Adrenal gland (tissue), 5 donors: ENCODE measurements around the gene MEIOSIN.

ENCODE experiments used
- POLR2A ChIP-seq, 2 donors: fragments of 450-650 bp; IDR thresholded peaks; one replicate each; pipeline ENCODE4 v1.6.1; 2017; ENCODE audit warnings: antibody characterized with exemption in 2 of 2, mild to moderate bottlenecking in 2 of 2, moderate library complexity in 1 of 2
- TF ChIP-seq, protein P1 (sequence below), 6 experiments: fragments of 450-650 bp in 4 of 6; fragments of 200-600 bp in 2 of 6; sonication (generic) in 1 of 6; IDR thresholded peaks; 1 replicate in 5 of 6; 2 replicates in 1 of 6; pipeline versions ENCODE4 v1.5.1 to v1.8.0; 2016 to 2021; ENCODE audit warnings: antibody characterized with exemption in 6 of 6, mild to moderate bottlenecking in 2 of 6, moderate library complexity in 1 of 6
- donor health status: DM: no; HTN: no; CAD: no.

DNA sequence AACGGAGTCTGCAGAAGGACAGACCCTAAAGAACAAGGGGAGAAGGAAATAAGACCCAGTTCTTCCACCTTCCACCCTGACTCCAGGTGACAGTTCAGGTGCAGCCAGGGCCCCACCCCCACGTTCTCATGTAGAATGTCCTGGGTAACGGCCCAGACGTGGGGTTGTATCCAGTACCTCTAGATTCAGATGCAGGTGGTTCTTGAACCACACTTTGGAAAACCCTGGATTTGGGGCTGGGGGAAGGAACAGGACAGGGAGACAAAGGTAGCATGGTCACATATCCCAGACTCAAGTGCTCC lies 46.9 kb downstream of the MEIOSIN start:
- TF ChIP-seq POLR2A (IDR thresholded peaks at IDR 0.05): no peak
- TF ChIP-seq, protein P1, sequence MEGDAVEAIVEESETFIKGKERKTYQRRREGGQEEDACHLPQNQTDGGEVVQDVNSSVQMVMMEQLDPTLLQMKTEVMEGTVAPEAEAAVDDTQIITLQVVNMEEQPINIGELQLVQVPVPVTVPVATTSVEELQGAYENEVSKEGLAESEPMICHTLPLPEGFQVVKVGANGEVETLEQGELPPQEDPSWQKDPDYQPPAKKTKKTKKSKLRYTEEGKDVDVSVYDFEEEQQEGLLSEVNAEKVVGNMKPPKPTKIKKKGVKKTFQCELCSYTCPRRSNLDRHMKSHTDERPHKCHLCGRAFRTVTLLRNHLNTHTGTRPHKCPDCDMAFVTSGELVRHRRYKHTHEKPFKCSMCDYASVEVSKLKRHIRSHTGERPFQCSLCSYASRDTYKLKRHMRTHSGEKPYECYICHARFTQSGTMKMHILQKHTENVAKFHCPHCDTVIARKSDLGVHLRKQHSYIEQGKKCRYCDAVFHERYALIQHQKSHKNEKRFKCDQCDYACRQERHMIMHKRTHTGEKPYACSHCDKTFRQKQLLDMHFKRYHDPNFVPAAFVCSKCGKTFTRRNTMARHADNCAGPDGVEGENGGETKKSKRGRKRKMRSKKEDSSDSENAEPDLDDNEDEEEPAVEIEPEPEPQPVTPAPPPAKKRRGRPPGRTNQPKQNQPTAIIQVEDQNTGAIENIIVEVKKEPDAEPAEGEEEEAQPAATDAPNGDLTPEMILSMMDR (IDR thresholded peaks at IDR 0.05): no peak
